Glomerular visceral epithelial cell (primary cell): ENCODE results near the gene S1PR4.

ENCODE experiments used
- DNase-seq: peaks from one replicate; pipeline ENCODE4 v3.0.0-alpha.2; 2016; ENCODE audit errors: extremely low spot score

Gene S1PR4

DNA sequence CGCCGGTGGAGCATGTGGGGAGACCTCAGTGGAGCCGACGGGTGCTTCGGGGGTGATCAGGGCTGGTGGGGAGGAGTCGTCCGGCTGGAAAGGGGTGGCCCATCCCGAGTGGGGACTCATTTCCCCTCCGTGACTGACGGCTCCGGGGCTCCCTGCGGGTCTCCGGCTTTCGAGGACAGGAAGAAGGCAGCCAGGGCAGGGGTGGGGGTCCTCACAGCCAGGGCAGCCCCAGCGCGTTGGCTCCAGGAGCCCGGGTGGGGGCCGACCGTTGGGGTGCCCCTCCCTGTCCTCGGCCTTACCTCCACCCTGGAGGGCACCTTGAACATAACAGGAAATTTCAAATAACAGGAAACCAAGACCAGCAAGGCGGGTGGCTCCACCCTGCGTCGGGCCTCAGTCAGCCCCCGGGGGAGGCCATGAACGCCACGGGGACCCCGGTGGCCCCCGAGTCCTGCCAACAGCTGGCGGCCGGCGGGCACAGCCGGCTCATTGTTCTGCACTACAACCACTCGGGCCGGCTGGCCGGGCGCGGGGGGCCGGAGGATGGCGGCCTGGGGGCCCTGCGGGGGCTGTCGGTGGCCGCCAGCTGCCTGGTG lies at the start of gene S1PR4:
Gene S1PR4 (plus strand): TSS at position 393 of the 596 bp plus-strand sequence. CDS start 24 bp downstream, at position 417.
- no peak for DNase-seq

DNA sequence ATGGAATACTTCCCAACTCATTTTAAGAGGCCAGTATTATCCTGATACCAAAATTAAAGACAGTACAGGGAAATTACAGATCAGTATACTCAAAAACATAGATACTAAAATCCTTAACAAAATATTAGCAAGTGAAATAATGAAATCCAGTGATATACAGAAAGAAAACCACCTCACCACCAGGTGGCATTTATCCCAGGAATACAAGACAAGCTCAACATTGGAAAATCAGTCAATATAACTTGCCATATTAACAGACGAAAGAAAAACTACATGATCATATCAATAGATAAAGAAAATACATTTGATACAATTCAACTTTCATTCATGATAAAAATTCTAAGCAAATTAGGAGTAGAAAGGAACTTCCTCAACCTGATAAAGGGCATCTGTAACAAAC lies 49.5 kb upstream of the S1PR4 start:
- peak; percentile 54 for DNase-seq

- DNase-seq = no peak
These were observed 47.4 kb upstream of the S1PR4 start for GRCh38 chr19:3131168-3131567.

GRCh38 chr19:3132971-3133792 lies 45.4 kb upstream of the S1PR4 start:
- DNase-seq = peak; percentile 70

GRCh38 chr19:3133793-3134116 lies 44.8 kb upstream of the S1PR4 start:
- DNase-seq = no peak

DNA sequence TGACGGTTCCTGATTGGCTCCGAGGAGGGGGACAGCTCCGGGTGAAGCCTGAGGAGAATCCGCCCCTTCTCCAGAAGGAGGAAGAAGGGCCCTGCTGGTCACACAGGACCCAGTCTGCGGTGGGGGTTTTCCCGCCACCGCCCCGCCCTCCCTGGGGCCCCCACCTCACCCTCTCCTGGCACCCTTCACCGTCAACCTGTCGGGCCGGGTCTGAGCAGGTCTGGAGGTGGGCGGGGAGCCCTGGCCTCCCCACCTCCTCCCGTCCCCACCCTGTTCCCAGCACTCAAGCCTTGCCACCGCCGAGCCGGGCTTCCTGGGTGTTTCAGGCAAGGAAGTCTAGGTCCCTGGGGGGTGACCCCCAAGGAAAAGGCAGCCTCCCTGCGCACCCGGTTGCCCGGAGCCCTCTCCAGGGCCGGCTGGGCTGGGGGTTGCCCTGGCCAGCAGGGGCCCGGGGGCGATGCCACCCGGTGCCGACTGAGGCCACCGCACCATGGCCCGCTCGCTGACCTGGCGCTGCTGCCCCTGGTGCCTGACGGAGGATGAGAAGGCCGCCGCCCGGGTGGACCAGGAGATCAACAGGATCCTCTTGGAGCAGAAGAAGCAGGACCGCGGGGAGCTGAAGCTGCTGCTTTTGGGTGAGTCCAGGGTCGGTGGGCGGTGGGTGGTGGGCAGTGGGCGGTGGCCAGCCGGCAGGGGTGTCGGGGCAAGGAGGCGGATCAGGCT lies 42.4 kb upstream of the S1PR4 start, which contains the start of gene GNA15:
Gene GNA15 (plus strand): TSS at position 73 of the 723 bp plus-strand sequence. CDS start 418 bp downstream, at position 491.
- DNase-seq = no peak

DNA sequence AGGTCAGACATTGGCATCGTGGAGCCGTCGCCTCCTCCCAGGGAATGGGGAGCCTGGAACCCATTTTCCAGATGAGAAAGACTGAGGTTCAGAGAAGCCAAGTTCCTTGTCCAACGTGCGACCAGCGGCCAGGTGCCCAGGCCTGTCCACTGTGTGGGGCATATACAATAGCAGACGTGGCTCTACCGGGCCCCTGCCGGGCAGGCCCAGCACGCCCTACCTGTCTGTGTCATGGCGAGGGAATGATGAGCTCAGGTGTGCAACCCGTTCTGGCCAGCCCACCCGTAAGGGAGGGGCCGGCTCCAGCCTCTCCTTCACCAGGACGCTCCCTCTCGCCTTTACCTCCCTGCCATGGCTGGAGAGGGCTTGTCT lies 41.9 kb upstream of the S1PR4 start:
- DNase-seq = no peak

DNA sequence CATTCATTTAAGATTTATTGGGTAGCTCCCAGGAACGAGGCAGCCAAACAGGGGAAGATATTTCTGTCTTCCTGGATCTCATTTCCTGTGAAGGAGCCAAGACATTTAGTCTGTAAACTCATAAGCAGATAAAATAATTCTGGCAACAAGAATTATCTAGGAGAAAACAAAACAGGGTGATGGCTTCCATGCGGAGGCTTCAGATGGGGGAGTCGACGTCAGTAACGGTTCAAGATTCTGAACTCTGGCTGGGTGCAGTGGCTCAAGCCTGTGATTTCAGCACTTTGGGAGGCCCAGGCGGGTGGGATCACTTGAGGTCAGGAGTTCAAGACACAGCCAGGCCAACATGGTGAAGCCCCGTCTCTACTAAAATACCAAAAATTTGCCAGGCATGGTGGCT lies 41.5 kb upstream of the S1PR4 start:
- no peak for DNase-seq

GRCh38 chr19:3138268-3138667 lies 40.3 kb upstream of the S1PR4 start:
- DNase-seq = no peak

DNA sequence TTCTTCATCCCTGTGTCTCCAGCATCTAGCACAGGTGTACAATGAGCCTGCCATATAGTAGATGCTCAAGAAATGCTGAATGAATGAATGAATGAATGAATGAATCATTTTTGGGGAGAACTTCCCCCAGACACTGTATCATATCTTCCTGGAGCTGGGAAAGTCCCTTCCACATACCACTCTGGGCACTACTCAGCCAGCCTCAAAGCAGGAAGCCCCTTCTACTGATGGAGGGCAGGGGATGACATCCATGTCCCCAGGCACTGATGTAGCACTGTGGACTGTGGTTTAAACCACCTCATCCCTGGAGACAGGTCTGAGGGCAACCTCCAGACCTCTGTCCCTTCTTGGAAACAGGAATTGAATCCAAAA lies 37.9 kb upstream of the S1PR4 start:
- DNase-seq = no peak

- peak; percentile 65 for DNase-seq
These were observed 36.3 kb upstream of the S1PR4 start for GRCh38 chr19:3142292-3142670.

DNA sequence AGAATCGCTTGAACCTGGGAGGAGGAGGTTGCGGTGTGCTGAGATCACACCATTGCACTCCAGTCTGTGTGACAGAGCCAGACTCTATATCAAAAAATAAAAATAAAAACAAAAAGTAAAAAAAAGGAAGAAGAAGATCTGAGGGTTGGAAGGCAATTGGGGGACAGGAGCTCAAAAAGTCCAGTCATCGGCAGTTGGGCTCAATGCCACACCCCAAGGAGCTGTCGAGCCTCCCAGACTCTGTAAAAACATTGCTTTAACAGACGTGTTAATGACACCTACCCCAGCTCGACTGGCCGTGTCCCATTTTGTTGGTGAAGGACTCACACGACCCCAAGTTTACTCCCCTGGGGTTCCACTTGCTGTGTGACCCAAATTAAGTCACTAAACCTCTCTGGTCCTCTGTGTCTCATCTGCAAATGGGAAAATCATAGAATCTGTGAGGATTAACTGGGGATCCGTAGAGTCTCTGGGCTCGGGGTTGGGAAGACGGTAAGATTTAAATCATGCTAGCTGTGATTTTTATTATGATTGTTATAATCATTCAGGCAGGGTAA lies 35.7 kb upstream of the S1PR4 start:
- no peak for DNase-seq

GRCh38 chr19:3145909-3146676 lies 32.5 kb upstream of the S1PR4 start:
- no peak for DNase-seq

- DNase-seq = no peak
These were observed 31.9 kb upstream of the S1PR4 start for GRCh38 chr19:3146677-3147100.

- no peak for DNase-seq
These were observed 30.1 kb upstream of the S1PR4 start for GRCh38 chr19:3148503-3148902.

DNA sequence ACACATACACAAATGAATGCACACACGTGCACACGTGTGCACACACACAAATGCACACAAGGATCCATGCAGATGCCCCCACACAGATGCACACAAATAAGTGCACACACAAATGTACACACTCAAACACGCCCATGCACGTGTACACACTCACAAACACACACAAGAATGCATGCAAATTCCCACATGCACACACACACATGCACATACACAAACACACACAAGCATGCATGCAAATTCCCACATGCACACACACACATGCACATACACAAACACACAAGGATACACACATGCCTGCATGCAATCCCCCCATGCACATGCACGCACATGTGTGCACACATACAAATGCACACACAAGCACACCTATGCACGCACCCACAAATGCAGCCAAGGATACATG lies 29.5 kb upstream of the S1PR4 start:
- no peak for DNase-seq

GRCh38 chr19:3149526-3150505 lies 28.8 kb upstream of the S1PR4 start:
- no peak for DNase-seq

GRCh38 chr19:3150739-3151329 lies 27.7 kb upstream of the S1PR4 start:
- no peak for DNase-seq

DNA sequence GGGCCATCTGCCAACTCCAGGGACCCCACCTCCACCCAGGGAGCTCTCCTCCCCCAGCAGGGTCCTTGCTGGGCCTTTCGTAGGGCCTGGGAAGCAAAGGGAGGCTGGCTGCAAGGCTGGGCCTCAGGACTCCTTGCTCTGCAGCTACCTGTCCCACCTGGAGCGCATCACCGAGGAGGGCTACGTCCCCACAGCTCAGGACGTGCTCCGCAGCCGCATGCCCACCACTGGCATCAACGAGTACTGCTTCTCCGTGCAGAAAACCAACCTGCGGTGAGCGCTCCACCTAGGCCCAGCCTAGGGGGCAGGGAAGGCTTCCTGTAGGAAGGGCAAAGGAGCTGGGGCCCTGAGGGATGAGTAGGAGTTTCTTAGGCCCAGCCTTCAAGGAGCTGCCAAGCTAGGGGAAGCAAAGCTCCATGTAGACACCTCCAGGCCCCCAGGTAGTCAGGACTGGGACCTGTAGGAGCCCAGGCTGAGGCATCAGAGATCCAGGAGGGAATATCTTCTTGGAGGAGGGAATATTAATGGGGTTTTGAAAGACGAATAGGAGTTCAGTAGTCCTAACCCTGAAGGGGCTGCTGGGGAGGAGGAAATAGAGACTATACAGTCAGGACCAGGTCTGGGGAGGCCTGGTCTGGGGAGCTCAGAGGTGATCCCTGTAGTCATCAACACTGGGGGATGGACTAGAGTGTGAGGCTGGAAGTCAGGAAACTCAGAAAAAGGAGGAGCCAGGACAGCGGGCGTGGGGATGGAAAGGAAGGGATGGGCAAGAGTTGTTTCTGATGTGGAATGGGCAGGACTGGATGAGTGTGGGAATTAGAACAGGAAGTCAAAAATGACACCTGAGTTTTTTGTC lies 26.8 kb upstream of the S1PR4 start:
- DNase-seq = no peak
